Liver (tissue), 9 donors: ENCODE measurements around the gene KAT14. TPM values are rescaled to one million over a fixed set of nuclear protein-coding genes. Genes with fewer than 3 reads are reported as not detected.

Experiments
- DNase-seq: peaks from one replicate; pipeline ENCODE4 v3.0.0-alpha.2; 2017; ENCODE audit warnings: low spot score
- H3K27ac ChIP-seq, 2 donors: one replicate each; pipeline ENCODE4 v1.7.0; 2013; ENCODE audit warnings: inconsistent platforms in 2 of 2, low read length in 2 of 2, control low read depth in 1 of 2, low read depth in 1 of 2, mild to moderate bottlenecking in 1 of 2
- H3K27me3 ChIP-seq, 4 donors: one replicate each; pipeline versions ENCODE4 v1.6.1 to v1.7.0; 2013; ENCODE audit warnings: low read length in 3 of 4, inconsistent platforms in 1 of 4, mild to moderate bottlenecking in 1 of 4, moderate library complexity in 1 of 4; ENCODE audit not compliant: control insufficient read depth in 4 of 4, insufficient read depth in 4 of 4
- H3K36me3 ChIP-seq, 4 donors: one replicate each; pipeline versions ENCODE4 v1.6.1 to v1.7.0; 2013; ENCODE audit warnings: low read length in 3 of 4, mild to moderate bottlenecking in 3 of 4, low read depth in 1 of 4, moderate library complexity in 1 of 4; ENCODE audit not compliant: control insufficient read depth in 4 of 4, insufficient read depth in 3 of 4
- H3K4me1 ChIP-seq, 4 donors: one replicate each; pipeline versions ENCODE4 v1.6.1 to v1.7.0; 2013; ENCODE audit warnings: low read length in 3 of 4, mild to moderate bottlenecking in 3 of 4, moderate library complexity in 1 of 4; ENCODE audit not compliant: control insufficient read depth in 4 of 4, insufficient read depth in 4 of 4
- H3K4me3 ChIP-seq, 3 donors: one replicate each; pipeline versions ENCODE4 v1.6.1 to v1.7.0; 2013; ENCODE audit warnings: low read length in 3 of 3, control low read depth in 1 of 3, low read depth in 1 of 3, mild to moderate bottlenecking in 1 of 3
- H3K9ac ChIP-seq, 2 donors: one replicate each; pipeline ENCODE4 v1.7.0; 2013; ENCODE audit warnings: low read length in 2 of 2, mild to moderate bottlenecking in 2 of 2, moderate library complexity in 2 of 2, control low read depth in 1 of 2, low read depth in 1 of 2
- H3K9me3 ChIP-seq, 4 donors: one replicate each; pipeline versions ENCODE4 v1.6.1 to v1.7.0; 2013; ENCODE audit warnings: low read length in 3 of 4; ENCODE audit not compliant: control insufficient read depth in 4 of 4
- CTCF ChIP-seq: fragments of 150-350 bp; IDR thresholded peaks from 2 replicates; pipeline ENCODE4 v1.5.1; 2017; ENCODE audit warnings: improper control_type of control experiment, low read depth, low read length; ENCODE audit not compliant: missing input control
- FOXA1 ChIP-seq: IDR thresholded peaks from 2 replicates; pipeline ENCODE4 v1.6.1; 2016; ENCODE audit warnings: antibody characterized with exemption
- FOXA2 ChIP-seq: IDR thresholded peaks from 2 replicates; pipeline ENCODE4 v1.6.1; 2016; ENCODE audit warnings: antibody characterized with exemption
- GABPA ChIP-seq, 2 donors: IDR thresholded peaks in 1 of 2; conservative IDR thresholded peaks in 1 of 2; 2 replicates each; pipeline ENCODE4 v1.6.1; 2016; ENCODE audit warnings: antibody characterized with exemption in 2 of 2, mild to moderate bottlenecking in 1 of 2, moderate library complexity in 1 of 2
- HNF4A ChIP-seq, 2 donors: conservative IDR thresholded peaks; 2 replicates each; pipeline ENCODE4 v1.6.1; 2016; ENCODE audit warnings: antibody characterized with exemption in 2 of 2, mild to moderate bottlenecking in 2 of 2
- HNF4G ChIP-seq: IDR thresholded peaks from 2 replicates; pipeline ENCODE4 v1.6.1; 2016; ENCODE audit warnings: antibody characterized with exemption
- JUND ChIP-seq, 2 donors: IDR thresholded peaks; 2 replicates each; pipeline ENCODE4 v1.6.1; 2016; ENCODE audit warnings: antibody characterized with exemption in 2 of 2
- MAX ChIP-seq: IDR thresholded peaks from 2 replicates; pipeline ENCODE4 v1.6.1; 2016; ENCODE audit warnings: antibody characterized with exemption
- RAD21 ChIP-seq, 2 donors: IDR thresholded peaks; 2 replicates each; pipeline ENCODE4 v1.6.1; 2016; ENCODE audit warnings: antibody characterized with exemption in 2 of 2, mild to moderate bottlenecking in 2 of 2
- REST ChIP-seq: IDR thresholded peaks from 2 replicates; pipeline ENCODE4 v1.6.1; 2016; ENCODE audit warnings: antibody characterized with exemption, mild to moderate bottlenecking
- RXRA ChIP-seq, 2 donors: IDR thresholded peaks; 2 replicates each; pipeline ENCODE4 v1.6.1; 2017 to 2018; ENCODE audit warnings: antibody characterized with exemption in 2 of 2, mild to moderate bottlenecking in 1 of 2
- SP1 ChIP-seq: IDR thresholded peaks from 2 replicates; pipeline ENCODE4 v1.6.1; 2018; ENCODE audit warnings: antibody characterized with exemption, mild to moderate bottlenecking
- WGBS: extraction: QIAGEN DNeasy Blood & Tissue Kit; methylation state at CpG from one replicate; pipeline ENCODE4 v1.1.7; 2013; 5-methylcytosine and 5-hydroxymethylcytosine counted together
- polyA plus RNA-seq, 2 donors: library from polyadenylated mRNA; stranded (reverse) in 1 of 2; unstranded in 1 of 2; fragments of 200-250 nt in 1 of 2; fragments of >200 nt in 1 of 2; fragmentation: Nextera tagmentation in 1 of 2; extraction: Ambion mirVana in 1 of 2; gene quantifications; one replicate each; pipeline versions ENCODE4 v1.2.1 to v1.2.3, GENCODE V29; 2013 to 2015
- total RNA-seq, 2 donors: library from RNA; depleted of rRNA; stranded (reverse); fragments of >200 nt; gene quantifications; one replicate each; pipeline ENCODE4 v1.2.3, GENCODE V29; 2014
- donor health status: healthy.
- donor health status: healthy.
- donor health status: healthy.
- donor health status: healthy.
- donor health status: healthy.

KAT14 gene
- total and polyA plus RNA-seq, 4 donors = 5.5 to 10.2 (median 6.2) TPM

GRCh38 chr20:18138639-18139583 lies 1.2 kb downstream of the KAT14 start:
- TF ChIP-seq GABPA (IDR thresholded peaks at IDR 0.05 in 1 of 2, conservative IDR thresholded peaks at IDR 0.05 in 1 of 2) (no peak), CTCF (no peak), MAX (peak; percentile 14), FOXA2 (peak; percentile 42), FOXA1 (no peak), JUND (IDR thresholded peaks at IDR 0.05) (peak in 1 of 2 donors; percentile 39), SP1 (peak; percentile 29), HNF4G (peak; percentile 50), HNF4A (conservative IDR thresholded peaks at IDR 0.05) (peak; percentile 72 to 73), REST (no peak), RXRA (IDR thresholded peaks at IDR 0.05) (peak; percentile 54 to 58)
- Histone ChIP-seq H3K27ac (peak overlapping the region in 1 of 2 donors; percentile 95), H3K27me3 (no peaks in the 10 kb centered on the region), H3K4me1 (peaks cover 3 to 22% (median 18%) of the 10 kb centered on the region in 4 donors), H3K36me3 (peaks cover 0 to 9% (median 6%) of the 10 kb centered on the region in 4 donors), H3K9ac (peak overlapping the region; percentile 70 to 95), H3K4me3 (peak overlapping the region; percentile 91 to 96 (median 95)), H3K9me3 (no peaks in the 10 kb centered on the region)
- WGBS = 37% methylated on average over 7 of the region's 7 CpGs
- no peak for DNase-seq

GRCh38 chr20:18139832-18140231 lies 2.2 kb downstream of the KAT14 start:
- Histone ChIP-seq H3K27me3 (no peaks in the 10 kb centered on the region), H3K9me3 (no peaks in the 10 kb centered on the region), H3K27ac (no peak overlapping the region), H3K4me3 (no peak overlapping the region), H3K4me1 (peaks cover 3 to 22% (median 18%) of the 10 kb centered on the region in 4 donors), H3K9ac (no peak overlapping the region), H3K36me3 (peaks cover 0 to 13% (median 7%) of the 10 kb centered on the region in 4 donors)
- WGBS = 81% methylated on average over 2 of the region's 2 CpGs
- no peak for DNase-seq
- TF ChIP-seq RAD21 (IDR thresholded peaks at IDR 0.05) = no peak
